RWPE1 (cell line): Measurements from ENCODE around the gene STAP2.

Experiments
- CTCF ChIA-PET: fragments of 350-600 bp; sonication (Branson Sonifier 250); formaldehyde crosslinking; extraction: SDS; loops from one replicate; lab custom pipeline; 2021; lab: Yijun Ruan, JAX
- POLR2A ChIA-PET: fragments of 400-600 bp; formaldehyde crosslinking; extraction: SDS; loops from one replicate; lab custom pipeline; 2020; ENCODE audit warnings: antibody characterized with exemption; ENCODE audit not compliant: low non-redundant PET; lab: Yijun Ruan, JAX
- DNase-seq: peaks from one replicate; pipeline ENCODE4 v3.0.0; 2012; ENCODE audit warnings: low spot score
- H3K27ac ChIP-seq: fragments of 450-650 bp; 2 replicates; pipeline ENCODE4 v1.5.1; 2017
- CTCF ChIP-seq: fragments of 450-650 bp; conservative IDR thresholded peaks from 2 replicates; pipeline ENCODE4 v1.5.1; 2017; ENCODE audit warnings: low read depth, mild to moderate bottlenecking

The STAP2 gene

DNA sequence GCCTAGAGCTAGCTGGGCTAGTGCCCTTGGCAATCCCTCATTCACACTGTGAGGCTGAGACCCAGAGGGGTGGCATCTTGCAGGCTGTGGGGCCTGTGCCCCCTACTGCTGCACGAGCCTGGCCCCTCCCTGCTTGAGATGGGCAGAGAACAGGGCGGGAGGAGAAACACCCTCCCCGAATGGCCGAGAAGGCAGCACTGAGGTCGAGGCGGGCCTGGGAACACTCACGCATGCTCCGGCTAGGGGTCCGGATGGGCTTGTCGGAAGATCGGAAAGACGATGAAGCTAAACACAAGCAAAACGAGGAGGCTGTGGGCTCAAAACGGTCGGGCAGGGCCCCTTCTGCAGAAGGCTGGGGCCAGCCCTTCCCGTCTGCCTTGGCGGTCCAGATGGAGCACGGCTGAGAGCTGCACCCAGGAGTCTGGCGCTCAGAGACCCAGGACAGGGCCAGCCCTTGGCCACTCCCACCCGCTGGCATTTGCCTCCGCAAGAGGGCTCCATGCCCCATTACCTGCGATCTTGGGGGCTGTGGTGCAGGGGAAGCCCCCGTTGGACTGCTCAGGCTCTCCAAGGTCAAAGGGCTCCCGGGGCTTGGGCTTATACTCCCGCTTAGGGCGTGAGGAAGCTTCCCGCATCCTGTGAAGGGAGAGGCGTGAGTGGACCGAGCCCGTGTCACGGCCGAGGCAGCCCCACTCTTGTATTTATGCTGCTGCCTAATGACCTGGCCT is 23.6 kb upstream of the STAP2 start:
- DNase-seq, result no peak
- no peak for TF ChIP-seq CTCF
- POLR2A ChIA-PET, result interaction anchor here (0.6 kb wide), 1 partner anchor 99 kb away, joined by 5 read pairs; no protein-coding TSS in a partner anchor
- peak overlapping the region; percentile 51 for H3K27ac ChIP-seq
- CTCF ChIA-PET, result interaction anchor here (0.6 to 1.8 kb wide), 3 partner anchors 13 to 57 kb away, joined by 4 to 9 read pairs (median 8); partner anchors contain the start of gene SH3GL1

DNA sequence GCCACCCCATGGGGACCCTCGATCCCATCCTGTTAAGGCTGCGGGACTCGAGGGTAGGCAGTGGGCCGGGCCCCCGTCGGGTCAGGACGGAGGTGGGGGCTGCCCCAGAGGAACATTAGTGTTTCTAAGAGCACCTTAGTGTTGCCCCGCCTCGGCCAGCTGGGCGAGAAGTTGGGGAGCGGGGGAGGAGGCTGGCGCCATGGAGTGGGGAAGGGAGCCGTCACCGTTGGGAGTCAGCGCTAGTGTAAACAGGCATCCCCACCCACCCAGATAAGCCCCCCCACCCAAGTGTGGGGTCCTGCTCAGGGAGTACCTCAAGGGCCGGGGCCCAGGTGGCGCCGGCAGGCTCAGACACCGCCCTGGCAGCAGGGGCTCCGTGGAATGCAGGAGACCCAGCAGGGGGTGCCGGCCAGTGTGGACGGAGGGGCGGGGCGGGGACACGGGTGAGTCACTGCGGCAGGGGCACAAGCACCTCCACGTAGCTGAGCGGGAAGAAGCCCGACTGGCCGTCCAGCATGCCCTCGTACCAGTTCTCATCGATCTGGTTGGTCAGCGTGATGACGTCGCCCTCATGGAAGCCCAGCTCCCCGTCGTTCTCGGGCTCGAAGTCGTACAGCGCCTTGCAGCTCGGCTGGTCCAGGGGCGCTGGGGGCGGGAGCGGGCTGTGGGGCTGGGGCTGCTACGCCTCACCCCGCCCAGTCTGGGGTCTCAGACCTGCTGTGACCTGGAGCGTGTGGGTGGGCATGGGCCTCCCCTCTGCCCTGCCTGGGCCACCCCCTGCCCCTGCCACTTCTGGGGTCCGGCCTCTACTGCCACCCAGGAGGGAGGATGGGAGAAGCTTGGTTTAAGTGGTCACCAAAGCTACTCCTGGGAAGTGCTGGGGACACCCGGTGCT is 22.8 kb upstream of the STAP2 start:
- no peak for DNase-seq
- ChIA-PET CTCF (interaction anchor here (0.6 to 1.1 kb wide), 2 partner anchors 9 to 58 kb away, joined by 3 to 8 read pairs; no protein-coding TSS in a partner anchor), POLR2A (interaction anchor here (0.6 kb wide), 1 partner anchor 100 kb away, joined by 5 read pairs; no protein-coding TSS in a partner anchor)
- H3K27ac ChIP-seq, result peak overlapping the region; percentile 51
- no peak for TF ChIP-seq CTCF

- CTCF ChIA-PET, result interaction anchor here (1.1 kb wide), 1 partner anchor 8 kb away, joined by 3 read pairs; no protein-coding TSS in a partner anchor
- POLR2A ChIA-PET, result no interaction called here
- peak overlapping the region; percentile 51 for H3K27ac ChIP-seq
- no peak for TF ChIP-seq CTCF
- no peak for DNase-seq
Observed at GRCh38 chr19:4360641-4361151, 22.1 kb upstream of the STAP2 start.

DNA sequence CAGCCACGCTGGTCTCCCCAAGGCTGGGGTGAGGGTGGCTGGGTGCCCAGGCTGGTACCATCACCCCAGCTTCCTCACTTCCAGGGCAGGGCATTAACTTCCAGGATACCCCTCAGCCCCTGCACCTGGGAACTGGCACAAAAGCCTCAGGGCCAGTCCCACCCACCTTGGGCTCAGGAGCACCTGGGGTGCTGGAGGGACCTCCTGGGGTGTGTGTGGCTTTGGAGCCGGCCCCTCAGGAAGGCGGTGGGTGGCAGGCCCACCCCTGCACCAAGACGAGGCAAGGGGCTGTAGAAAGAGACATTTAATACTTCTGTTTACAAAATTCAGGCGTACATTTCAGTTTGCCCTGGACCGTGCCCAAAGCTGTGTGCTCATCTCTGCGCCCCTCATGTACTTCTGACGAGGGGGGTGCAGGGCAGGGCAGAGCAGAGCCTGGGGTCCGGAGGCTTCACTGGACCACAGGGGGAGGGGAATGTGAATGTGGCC is 21.5 kb upstream of the STAP2 start:
- peak overlapping the region; percentile 51 for H3K27ac ChIP-seq
- ChIA-PET POLR2A (no interaction called here), CTCF (interaction anchor here (1.1 kb wide), 1 partner anchor 8 kb away, joined by 3 read pairs; no protein-coding TSS in a partner anchor)
- TF ChIP-seq CTCF, result no peak
- no peak for DNase-seq

DNA sequence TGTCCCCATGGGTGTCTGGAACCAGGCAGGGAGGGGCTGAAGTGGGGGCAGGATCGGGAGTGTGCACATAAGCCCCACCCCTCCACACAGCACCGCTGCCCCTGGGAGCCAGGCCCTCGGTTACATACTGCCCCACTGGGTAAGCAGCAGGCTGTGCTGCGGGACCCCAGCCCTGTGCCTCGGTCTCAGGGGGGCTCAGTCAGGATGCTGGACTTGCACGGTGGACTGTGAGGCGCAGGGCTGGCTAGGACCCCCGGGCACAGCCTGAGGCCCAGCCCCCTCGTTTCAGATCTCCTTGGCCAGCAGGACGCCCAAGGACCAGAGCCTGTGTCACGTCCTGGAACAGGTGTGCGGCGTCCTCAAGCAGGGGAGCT is 21.0 kb upstream of the STAP2 start:
- H3K27ac ChIP-seq, result peak overlapping the region; percentile 51
- ChIA-PET POLR2A (no interaction called here), CTCF (interaction anchor here (0.6 kb wide), 1 partner anchor 277 kb away, joined by 5 read pairs; no protein-coding TSS in a partner anchor)
- no peak for DNase-seq
- TF ChIP-seq CTCF, result no peak
